GM19099 (cell line): ENCODE measurements around the gene GPR65.

Experiments
- POLR2A ChIP-seq: IDR thresholded peaks from 3 replicates; pipeline ENCODE4 v1.6.1; 2011; ENCODE audit warnings: low read depth; ENCODE audit not compliant: insufficient read length; ENCODE audit errors: extremely low read depth

Gene GPR65, protein sequence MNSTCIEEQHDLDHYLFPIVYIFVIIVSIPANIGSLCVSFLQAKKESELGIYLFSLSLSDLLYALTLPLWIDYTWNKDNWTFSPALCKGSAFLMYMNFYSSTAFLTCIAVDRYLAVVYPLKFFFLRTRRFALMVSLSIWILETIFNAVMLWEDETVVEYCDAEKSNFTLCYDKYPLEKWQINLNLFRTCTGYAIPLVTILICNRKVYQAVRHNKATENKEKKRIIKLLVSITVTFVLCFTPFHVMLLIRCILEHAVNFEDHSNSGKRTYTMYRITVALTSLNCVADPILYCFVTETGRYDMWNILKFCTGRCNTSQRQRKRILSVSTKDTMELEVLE

DNA sequence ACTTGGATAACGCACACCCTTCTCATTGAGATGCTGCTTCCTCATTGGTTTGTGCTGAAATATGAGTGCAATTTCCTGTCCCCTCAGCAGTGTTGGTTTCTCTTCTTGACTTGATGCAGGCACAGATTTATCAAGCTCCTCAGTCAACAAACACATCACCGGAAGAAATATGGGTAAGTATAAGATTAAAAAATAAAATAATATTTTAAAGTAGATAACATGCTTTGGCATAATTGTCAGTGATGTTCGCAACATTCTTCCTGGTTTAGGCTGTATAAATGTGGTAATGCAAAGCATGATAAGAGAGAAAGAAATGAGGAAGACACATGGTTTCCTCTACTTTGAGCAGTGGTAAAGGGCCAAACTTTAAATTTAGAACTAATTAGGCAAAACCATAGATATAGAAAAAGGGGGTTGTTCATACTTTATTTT, at the start of gene GPR65:
GPR65 (plus strand) TSS at position 86 of the 432 bp plus-strand sequence. CDS start 5,713 bp downstream, outside the sequence.
- peak; percentile 54 for TF ChIP-seq POLR2A

DNA sequence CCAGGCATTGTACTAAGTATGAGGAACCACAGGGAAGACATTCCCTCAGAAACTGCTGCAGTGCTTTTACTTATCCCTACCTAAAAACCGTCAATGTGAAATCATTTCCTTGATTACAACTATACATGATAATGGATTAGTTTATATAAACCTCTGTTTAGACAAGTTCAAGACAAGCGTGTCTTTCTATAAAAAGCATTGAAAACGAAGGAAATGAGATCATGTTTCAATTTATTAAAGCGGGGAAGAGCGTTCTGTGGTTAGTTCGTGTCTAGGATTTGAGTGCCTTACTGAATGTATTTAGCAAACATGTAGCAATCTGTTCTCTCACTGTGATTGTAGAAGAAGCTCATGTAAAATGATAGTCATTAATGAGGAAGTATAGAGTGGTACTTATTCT, 49.4 kb upstream of the GPR65 start:
- TF ChIP-seq POLR2A, result no peak

DNA sequence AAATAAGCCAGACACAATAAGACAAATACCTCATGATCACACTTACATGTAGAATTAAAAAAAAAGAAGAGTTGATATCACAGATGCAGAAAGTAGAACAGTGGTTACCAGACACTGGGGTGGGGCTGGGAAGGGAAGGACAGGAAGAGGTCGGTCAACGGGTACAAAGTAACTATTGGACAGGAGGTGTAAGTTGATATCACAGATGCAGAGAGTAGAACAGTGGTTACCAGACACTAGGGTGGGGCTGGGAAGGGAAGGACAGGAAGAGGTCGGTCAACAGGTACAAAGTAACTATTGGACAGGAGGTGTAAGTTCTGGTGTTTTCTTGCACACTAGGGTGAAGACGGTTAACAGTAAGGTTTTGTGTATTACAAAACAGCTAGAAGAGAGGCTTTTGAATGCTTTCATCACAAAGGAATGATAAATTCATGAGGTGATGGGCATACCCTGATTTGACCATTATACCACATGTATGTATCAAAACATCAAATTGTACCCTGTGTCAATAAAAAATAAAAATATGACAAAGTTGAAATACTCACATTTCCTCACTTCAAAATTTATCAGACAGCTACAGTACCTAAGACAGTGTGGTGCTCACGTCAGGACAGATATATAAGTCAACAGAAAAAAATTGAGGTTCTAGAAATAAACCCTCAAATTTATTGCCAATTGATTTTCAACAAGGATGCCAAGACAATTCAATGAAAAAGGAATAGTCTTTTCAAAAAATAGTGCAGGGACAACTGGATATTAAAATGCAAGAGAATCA, 44.7 kb upstream of the GPR65 start:
- TF ChIP-seq POLR2A, result no peak

DNA sequence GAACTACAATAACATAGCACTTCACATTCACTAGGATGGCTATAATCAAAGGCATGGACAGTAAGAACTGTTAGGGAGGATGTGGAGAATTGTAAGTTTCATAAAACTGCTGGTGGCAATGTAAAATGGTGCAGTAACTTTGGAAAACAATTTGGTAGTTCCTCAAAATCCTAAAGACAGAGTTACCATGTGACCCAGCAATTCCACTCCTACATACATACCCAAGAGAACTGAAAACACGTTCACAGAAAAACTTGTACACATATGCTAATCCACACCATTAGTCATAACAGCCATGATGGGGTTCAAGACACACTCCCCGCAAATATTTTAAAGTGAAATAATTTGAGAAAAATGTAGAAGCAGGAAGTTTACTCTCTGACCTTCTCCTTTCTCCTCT, 43.7 kb upstream of the GPR65 start:
- no peak for TF ChIP-seq POLR2A

DNA sequence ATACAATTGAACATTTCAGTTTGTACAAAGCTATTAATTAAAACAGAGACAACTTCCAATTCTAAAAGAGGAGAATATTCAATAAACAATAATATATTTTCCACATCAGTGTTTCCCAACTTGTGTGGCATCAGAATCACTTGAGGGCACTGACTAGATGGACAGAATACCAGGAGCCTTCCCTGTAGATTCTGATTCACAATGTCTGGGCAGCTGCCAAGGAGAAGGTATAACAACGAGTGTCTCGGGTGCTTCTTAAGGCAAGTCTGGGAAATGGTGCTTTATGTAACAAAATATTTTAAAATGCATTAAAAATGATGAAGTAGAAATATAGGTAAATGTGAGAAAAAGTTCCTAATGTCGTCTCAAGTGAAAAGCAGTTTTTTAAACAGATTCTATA, 38.1 kb upstream of the GPR65 start:
- TF ChIP-seq POLR2A, result no peak

DNA sequence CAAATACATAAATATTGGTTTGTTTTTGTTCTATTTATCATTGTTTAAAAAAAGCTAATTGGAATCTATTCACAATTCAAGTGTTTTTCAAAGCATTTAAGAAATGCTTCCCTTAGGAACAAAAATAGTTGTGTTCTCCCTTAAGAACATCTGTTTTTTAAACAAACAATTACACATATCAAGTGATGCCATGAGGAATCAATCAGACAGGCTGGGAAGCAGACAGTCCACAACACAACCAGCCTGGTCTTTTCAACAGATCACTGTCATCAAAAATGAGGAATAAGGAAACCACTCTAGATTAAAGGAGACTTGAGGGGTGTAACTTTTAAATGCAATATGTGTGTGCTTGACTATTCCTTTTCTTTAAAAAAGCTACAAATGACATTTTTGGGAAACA, 37.4 kb upstream of the GPR65 start:
- no peak for TF ChIP-seq POLR2A

DNA sequence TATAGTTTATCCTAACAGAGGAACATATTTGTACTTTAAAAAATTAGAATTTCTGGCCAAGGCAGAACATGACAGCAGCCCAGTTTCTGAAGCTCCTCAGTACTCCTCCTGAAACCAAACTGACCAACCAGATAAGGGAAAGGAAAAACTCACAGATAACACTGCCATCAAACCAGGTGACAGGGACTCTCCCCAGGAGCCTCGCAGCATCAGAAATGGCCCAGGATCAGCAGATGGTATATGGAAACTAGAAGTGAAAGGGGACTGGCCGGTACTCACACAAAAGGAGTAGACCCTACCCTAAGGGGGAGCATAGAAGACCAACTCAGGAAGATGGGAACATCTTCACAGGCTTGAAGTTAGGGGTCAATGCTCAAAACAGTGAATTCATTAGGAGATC, 33.9 kb upstream of the GPR65 start:
- TF ChIP-seq POLR2A, result no peak

DNA sequence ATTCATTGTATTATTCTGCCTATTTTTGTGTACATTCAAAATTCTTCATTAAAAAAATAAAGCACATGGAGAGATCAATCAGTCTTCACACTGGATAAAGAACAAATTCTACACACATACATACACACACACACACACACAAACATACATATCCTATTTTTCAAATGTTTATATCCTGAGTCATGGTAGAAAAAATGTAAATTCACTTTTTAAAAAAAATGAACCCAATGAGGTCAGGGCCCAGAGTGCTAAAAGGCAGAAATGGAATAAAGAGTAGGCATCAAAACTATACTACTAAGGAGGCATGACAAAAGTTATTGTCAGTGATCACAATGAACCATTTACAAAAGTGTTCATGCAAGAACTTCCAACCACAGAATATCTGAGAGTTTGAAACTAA, 29.3 kb upstream of the GPR65 start:
- TF ChIP-seq POLR2A, result no peak

DNA sequence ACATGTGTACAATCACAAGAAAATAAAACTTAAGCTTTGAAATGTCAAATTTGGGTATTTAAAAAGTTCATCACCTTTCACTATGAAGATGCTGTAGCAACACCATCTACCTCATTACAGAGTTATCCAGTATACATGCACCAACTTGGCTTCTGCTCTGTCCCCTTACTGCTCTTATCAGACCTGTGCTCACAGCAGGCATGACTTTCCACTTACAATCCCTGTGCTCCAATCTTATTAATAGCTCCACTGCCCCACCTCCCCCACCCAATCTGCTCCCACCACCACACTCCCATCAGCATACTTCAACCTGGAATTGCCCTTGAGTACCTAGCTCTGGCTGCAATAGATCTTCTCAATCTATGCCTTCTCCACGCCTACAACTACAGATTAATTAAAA, 25.2 kb upstream of the GPR65 start:
- no peak for TF ChIP-seq POLR2A

DNA sequence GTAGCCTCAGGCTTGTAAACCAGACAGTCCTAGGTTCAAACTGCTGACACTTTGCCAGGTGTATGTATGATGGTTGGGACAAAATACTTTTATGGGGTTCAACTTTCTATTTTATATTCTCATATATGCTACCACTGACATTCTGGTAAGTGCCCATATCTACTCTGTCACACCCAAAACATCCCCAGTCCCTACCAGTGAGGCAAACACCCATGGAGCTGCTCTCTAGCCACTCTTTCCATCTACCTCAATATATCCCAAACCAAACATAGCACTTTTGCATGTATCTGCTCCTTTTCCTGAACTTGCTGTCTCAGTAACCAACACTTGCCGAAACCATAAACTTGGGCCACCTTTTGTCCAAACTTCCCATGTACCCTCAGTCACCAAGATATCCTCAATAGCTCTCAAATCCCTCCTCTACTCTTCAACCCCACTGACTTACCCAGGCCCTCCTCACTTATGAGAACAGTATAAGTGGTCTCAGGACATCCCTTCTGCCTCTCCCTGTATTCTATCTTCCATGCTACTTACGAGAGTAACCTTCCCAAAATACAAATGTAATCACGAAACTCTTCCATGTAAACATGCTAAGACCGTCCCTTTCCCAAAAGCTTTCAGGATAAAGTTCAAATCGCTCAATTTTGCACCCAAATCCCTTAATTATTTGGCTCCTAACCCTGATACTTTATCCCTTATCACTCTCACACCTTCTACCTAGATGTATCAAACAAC, 15.5 kb upstream of the GPR65 start:
- TF ChIP-seq POLR2A, result no peak

DNA sequence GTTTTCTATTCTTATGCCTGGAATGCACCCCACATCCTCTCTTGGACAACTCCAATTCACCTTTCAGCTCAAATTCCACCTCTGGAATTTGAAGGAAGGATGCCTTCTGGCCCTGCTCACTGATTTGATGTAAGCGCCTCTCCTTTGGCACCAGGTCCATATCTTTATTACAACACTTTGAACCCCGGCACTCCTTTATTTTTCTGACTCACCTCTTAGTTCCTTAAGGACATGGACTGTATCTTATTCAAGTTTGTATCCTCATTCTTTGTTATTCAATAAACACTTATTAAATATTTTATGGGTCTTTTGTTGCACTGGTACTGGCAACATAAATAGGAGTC, 15.0 kb upstream of the GPR65 start:
- TF ChIP-seq POLR2A, result no peak

DNA sequence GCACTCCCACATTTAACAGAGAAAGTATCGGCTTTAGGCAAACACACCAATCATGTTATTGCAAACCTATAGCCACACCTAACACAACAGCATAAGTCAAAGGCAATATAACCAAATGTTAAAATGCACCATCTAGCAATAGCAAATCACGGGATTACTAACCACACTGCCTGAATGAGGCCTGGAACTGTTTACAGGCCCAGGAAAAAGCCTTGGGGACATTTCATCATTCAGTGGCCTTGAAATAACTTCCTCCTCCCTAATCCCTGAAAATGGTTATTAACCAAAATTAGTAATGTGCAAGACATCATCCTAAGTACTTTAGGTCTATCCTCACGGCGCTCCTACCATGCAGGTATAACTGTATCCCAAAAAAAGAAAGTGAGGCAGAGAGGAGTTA, 14.3 kb upstream of the GPR65 start:
- TF ChIP-seq POLR2A, result no peak

DNA sequence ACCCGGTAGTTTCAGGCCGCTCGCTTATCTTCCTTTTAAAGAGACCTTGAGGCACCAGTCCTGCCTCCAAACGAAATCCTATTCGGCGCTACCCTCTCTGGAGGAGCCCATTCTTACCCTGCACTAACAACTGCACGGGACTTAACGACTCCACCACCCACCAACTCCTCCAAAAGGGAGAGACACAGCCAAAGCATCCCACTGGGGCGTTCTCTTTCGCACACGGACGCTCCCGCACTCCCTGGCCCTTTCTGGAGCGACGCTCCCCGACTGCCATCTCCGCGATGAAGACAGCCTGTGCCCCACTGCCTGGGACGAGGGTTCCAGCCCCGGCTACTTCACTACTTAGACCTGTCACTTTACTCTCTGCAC, 12.6 kb upstream of the GPR65 start:
- no peak for TF ChIP-seq POLR2A

DNA sequence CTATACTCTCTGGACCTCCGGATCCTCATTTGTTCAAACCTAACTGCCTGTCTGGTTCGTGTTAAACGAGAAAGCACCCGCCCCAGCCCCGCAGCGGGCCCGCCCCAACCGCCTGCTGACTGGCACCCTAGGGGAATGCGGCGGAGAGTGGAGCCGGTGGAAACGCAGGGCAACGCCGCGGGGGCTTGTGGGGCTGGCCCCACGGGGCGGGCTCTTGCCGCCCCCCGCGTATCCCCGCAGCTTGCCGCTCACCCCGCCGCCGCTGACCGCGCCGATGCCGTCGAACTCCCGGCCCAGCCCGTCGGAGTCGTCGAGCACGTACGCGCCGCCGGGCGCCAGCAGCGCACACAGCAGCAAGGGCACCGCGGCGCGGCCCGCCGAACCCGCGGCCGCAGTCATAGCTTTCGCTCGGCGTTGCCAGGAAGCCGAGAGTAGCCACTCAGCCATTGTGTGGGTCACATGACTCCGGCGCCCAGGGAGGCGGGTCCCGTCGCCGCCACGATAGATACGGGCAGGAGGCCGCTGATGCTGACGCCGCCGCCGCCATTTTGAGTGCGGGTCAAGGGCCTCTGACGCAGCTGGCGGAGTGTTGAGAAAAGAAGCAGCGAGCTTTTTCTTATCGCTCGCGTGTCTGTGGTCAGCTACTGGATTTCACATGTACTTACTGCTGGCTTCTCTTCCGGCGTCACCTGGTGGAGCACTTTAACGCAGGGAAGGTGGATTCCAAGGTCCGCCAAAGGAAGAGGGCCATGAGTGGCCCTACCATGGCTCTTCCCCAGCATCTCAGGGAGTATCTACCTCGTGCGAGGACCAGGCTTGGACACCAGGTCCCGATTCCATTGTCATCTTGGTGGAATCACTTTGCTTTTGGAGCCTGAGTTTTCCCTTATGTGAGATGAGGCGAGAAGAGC, 12.0 kb upstream of the GPR65 start, which contains the start of gene GALC:
GALC (minus strand) TSS at position 465 of the 911 bp plus-strand sequence; CDS start at position 447, 18 bp downstream.
- peak; percentile 73 for TF ChIP-seq POLR2A
